Erythroblast (primary cell): ENCODE results near the gene TPST1.

Experiments used
- GATA1 ChIP-seq: IDR thresholded peaks from 2 replicates; pipeline ENCODE4 v1.6.1; 2011; ENCODE audit warnings: low read depth, mild to moderate bottlenecking, control low read depth, low read length, moderate library complexity
- POLR2A ChIP-seq: IDR thresholded peaks from 2 replicates; pipeline ENCODE4 v1.6.1; 2011; ENCODE audit warnings: mild to moderate bottlenecking, low read length

DNA sequence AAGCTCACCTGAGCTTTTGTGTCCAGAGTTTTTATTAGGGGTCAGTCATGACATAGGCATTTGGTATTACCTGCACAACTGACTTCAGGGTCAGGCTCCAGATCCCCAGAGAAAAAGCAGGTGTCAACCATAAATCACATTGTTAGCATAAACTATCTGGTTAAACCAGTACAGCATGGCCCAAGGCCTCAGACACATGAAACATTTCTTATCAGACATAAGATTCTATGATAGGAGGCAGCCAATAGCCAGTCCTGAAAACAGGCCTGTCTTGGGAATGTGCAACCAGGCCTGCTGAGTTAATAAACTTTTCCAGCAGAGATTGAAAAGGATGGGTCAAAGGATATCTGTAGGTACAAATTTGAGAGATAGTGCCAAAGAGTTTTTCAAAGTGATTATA, 116.1 kb downstream of the TPST1 start:
- TF ChIP-seq POLR2A (no peak), GATA1 (no peak)
